Gastroesophageal sphincter (tissue), 3 donors: ENCODE measurements around the gene OR6N2.

Source experiments
- CTCF ChIP-seq, 4 experiments: fragments of 200-600 bp in 2 of 4; fragments of 450-650 bp in 2 of 4; sonication (generic) in 1 of 4; IDR thresholded peaks; one replicate each; pipeline ENCODE4 v1.5.1; 2017 to 2019; ENCODE audit warnings: antibody characterized with exemption in 4 of 4, mild to moderate bottlenecking in 2 of 4, moderate library complexity in 2 of 4
- EP300 ChIP-seq: sonication (generic); formaldehyde crosslinking; IDR thresholded peaks from one replicate; pipeline ENCODE4 v1.6.1; 2017; ENCODE audit warnings: antibody characterized with exemption, mild to moderate bottlenecking
- POLR2A ChIP-seq, 2 donors: fragments of 450-650 bp; IDR thresholded peaks; one replicate each; pipeline ENCODE4 v1.6.1; 2017; ENCODE audit warnings: antibody characterized with exemption in 2 of 2, mild to moderate bottlenecking in 2 of 2, moderate library complexity in 1 of 2
- POLR2AphosphoS5 ChIP-seq: sonication (generic); formaldehyde crosslinking; IDR thresholded peaks from one replicate; pipeline ENCODE4 v1.6.1; 2017; ENCODE audit warnings: antibody characterized with exemption

DNA sequence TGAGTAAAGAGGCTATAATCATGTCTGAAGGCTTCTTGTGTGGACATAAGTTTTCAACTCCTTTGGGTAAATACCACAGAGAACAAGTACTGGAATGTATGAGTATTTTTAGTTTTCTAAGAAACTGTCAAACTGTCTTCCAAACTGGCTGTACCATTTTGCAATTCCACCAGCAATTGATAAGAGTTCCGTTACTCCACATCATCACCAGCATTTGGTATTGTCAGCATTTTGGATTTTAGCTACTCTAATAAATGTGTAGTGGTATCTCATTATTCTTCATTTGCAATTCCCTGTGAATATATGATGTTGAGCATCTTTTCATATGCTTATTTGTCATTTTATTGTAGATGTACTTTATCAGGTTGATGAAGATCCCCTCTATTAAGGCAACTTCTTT lies 40.7 kb upstream of the OR6N2 start:
- TF ChIP-seq EP300 (no peak), CTCF (IDR thresholded peaks at IDR 0.05) (no peak), POLR2A (IDR thresholded peaks at IDR 0.05) (no peak), POLR2AphosphoS5 (no peak)
